Keratinocyte (primary cell): ENCODE measurements around the gene MARK1.

ENCODE experiments used
- CTCF ChIP-seq, 3 experiments: IDR thresholded peaks in 1 of 3; conservative IDR thresholded peaks in 1 of 3; optimal IDR thresholded peaks in 1 of 3; 2 replicates in 2 of 3; 3 replicates in 1 of 3; pipeline versions ENCODE3 to v1.5.1; 2011; ENCODE audit warnings: low read length in 3 of 3, mild to moderate bottlenecking in 3 of 3, moderate library complexity in 2 of 3, control low read depth in 1 of 3, inconsistent platforms in 1 of 3; ENCODE audit not compliant: insufficient read depth in 2 of 3; ENCODE audit errors: extremely low read depth in 1 of 3
- EZH2 ChIP-seq: IDR thresholded peaks from one replicate; pipeline ENCODE4 v1.6.1; 2012; ENCODE audit warnings: inconsistent platforms, mild to moderate bottlenecking, low read length, moderate library complexity

GRCh38 chr1:220526294-220526693 lies 1.6 kb upstream of the MARK1 start:
- peak in 2 of 3 experiments; percentile 17 to 35 for TF ChIP-seq CTCF (optimal IDR thresholded peaks at IDR 0.05 in 1 of 3, IDR thresholded peaks at IDR 0.05 in 1 of 3, conservative IDR thresholded peaks at IDR 0.05 in 1 of 3; ENCODE audit: extremely low read depth in 1 of 3, insufficient read depth in 2 of 3, low read length in 3 of 3)
- TF ChIP-seq EZH2: no peak
